ENCODE measurements around the gene GRAP. TPM values are rescaled to one million over a fixed set of nuclear protein-coding genes. Genes with fewer than 3 reads are reported as not detected.

Gene GRAP
- total RNA-seq, 4 donors from 2014 or later: 1.1 to 7.1 (median 4.1) TPM

DNA sequence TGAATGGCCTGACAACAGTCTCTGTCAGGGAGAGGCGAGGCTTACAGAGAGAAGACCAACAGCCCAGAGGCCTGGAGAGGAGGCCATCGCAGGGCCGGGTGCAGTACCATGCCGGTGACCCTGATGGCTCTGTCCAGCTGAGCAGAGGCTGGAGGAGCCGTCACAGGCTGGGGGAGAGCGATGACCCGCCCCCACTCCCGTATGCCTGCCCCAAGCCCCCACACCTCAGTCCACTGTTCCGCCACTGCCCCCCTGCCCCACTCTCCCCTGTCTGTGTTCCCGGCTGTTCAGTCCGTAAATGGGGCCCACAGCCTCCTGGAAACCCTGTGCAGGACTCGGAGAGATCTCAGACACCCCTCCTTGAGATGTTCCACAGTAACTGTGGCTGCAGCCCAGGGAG is 29.4 kb downstream of the GRAP start:
- TF ChIP-seq, protein P1, sequence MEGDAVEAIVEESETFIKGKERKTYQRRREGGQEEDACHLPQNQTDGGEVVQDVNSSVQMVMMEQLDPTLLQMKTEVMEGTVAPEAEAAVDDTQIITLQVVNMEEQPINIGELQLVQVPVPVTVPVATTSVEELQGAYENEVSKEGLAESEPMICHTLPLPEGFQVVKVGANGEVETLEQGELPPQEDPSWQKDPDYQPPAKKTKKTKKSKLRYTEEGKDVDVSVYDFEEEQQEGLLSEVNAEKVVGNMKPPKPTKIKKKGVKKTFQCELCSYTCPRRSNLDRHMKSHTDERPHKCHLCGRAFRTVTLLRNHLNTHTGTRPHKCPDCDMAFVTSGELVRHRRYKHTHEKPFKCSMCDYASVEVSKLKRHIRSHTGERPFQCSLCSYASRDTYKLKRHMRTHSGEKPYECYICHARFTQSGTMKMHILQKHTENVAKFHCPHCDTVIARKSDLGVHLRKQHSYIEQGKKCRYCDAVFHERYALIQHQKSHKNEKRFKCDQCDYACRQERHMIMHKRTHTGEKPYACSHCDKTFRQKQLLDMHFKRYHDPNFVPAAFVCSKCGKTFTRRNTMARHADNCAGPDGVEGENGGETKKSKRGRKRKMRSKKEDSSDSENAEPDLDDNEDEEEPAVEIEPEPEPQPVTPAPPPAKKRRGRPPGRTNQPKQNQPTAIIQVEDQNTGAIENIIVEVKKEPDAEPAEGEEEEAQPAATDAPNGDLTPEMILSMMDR (IDR thresholded peaks at IDR 0.05): no peak
- TF ChIP-seq POLR2A (IDR thresholded peaks at IDR 0.05) (no peak), EP300 (IDR thresholded peaks at IDR 0.05) (no peak), POLR2AphosphoS5 (IDR thresholded peaks at IDR 0.05) (no peak)
- Histone ChIP-seq H3K27ac (no peak overlapping the region), H3K36me3 (no peaks in the 10 kb centered on the region), H3K27me3 (peaks cover 10% of the 10 kb centered on the region), H3K4me1 (no peaks in the 10 kb centered on the region), H3K9me3 (no peaks in the 10 kb centered on the region), H3K4me3 (no peak overlapping the region)
- no CpG with 5 or more reads among the region's 12 CpGs for WGBS, 2 donors (ENCODE audit: low coverage in 1 of 2)
- no peak for ATAC-seq

DNA sequence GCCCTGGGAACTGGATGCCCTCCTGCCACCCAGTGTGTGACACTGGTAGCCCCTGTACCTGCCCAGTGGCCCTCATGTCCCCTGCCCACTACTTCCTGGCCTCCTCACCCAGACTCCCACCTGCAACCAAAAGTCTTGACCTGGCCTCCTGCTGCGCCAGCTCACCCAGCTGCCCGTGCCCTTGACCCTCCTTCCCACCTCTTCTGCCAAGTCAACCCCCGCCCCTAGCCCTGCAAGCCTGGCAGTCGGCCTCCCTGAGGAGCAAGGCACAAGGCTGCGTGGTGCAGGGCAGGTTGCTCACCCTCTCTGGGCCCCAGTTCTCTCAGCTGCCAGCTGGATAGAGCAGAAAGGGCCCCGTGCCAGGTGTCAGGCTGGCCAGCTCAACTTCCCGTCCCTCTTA is 29.9 kb downstream of the GRAP start:
- ATAC-seq: no peak
- WGBS, 2 donors (ENCODE audit: low coverage in 1 of 2): 60% methylated on average over 1 of the region's 7 CpGs; no CpG with 5 or more reads in 1 of the 2 donors
- Histone ChIP-seq H3K27me3 (peaks cover 10% of the 10 kb centered on the region), H3K4me3 (no peak overlapping the region), H3K9me3 (no peaks in the 10 kb centered on the region), H3K4me1 (no peaks in the 10 kb centered on the region), H3K36me3 (no peaks in the 10 kb centered on the region), H3K27ac (no peak overlapping the region)
- TF ChIP-seq, protein P1 (IDR thresholded peaks at IDR 0.05): no peak

GRCh38 chr17:19016297-19016696 is 30.5 kb downstream of the GRAP start:
- H3K9me3 ChIP-seq: no peaks in the 10 kb centered on the region
- ATAC-seq: no peak
- TF ChIP-seq POLR2AphosphoS5 (IDR thresholded peaks at IDR 0.05) (no peak), POLR2A (IDR thresholded peaks at IDR 0.05) (no peak), EP300 (IDR thresholded peaks at IDR 0.05) (no peak)
- TF ChIP-seq, protein P1 (IDR thresholded peaks at IDR 0.05): no peak
- H3K4me1 ChIP-seq: no peaks in the 10 kb centered on the region
- WGBS, 2 donors (ENCODE audit: low coverage in 1 of 2): 73 to 100% methylated on average over 1 to 3 of the region's 8 CpGs
- H3K36me3 ChIP-seq: no peaks in the 10 kb centered on the region
- no peak overlapping the region for H3K4me3 ChIP-seq
- peaks cover 10% of the 10 kb centered on the region for H3K27me3 ChIP-seq
- H3K27ac ChIP-seq: no peak overlapping the region

DNA sequence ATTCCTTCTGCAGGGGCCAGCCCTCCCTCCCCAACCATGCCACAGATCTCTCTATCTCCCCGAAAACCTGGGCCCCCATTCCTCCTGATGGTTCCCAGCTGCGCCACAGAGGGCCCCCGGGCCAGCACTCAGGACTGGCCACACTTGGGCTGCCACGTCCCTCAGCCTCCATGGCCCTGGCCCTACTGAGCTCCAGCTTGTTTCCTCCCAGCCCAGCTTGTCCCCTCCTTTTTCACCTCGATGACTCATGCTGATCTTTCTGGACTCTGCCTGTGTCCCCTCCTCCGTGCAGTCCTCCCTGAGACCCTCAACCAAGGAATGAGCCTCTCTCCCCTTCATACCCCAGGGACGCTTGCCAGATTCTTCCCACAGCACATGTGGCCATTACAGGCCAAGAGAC is 31.3 kb downstream of the GRAP start:
- no peak overlapping the region for H3K27ac ChIP-seq

DNA sequence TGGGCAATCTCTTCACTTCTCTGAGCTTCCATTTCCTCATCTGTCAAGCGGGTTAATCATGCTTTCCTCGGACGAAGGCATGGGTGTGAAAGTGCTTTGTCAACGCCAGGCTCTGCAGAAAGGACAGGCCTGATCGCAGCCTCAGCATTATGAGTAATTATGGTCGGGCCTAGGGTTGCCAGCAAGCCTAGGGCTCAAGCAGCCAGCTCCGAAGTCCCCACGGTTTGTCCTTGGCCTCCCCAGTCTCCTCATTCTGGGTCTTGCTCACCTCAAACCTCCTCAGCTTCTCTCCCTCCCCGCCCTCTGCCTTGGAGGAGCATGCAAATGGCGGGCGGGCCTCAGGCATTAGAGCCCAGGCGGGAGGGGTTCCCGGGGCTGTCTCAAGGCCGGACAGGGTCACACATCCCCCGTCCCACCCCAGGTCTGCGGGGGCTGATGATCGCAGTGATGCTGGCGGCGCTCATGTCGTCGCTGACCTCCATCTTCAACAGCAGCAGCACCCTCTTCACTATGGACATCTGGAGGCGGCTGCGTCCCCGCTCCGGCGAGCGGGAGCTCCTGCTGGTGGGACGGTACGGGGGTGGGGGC is 32.0 kb downstream of the GRAP start:
- Histone ChIP-seq H3K4me3 (no peak overlapping the region), H3K9me3 (no peaks in the 10 kb centered on the region), H3K36me3 (no peaks in the 10 kb centered on the region), H3K4me1 (no peaks in the 10 kb centered on the region), H3K27me3 (peaks cover 10% of the 10 kb centered on the region), H3K27ac (no peak overlapping the region)
- 57 to 71% methylated on average over 5 to 7 of the region's 29 CpGs for WGBS, 2 donors (ENCODE audit: low coverage in 1 of 2)
- ATAC-seq: no peak
- TF ChIP-seq POLR2A (IDR thresholded peaks at IDR 0.05) (no peak), EP300 (IDR thresholded peaks at IDR 0.05) (no peak), POLR2AphosphoS5 (IDR thresholded peaks at IDR 0.05) (no peak)
- TF ChIP-seq, protein P1 (IDR thresholded peaks at IDR 0.05): no peak

More for the DNA sequence above, 31.3 kb downstream of the GRAP start:
- 78 to 86% methylated on average over 2 to 5 of the region's 7 CpGs for WGBS, 2 donors (ENCODE audit: low coverage in 1 of 2)
- TF ChIP-seq EP300 (IDR thresholded peaks at IDR 0.05) (no peak), POLR2A (IDR thresholded peaks at IDR 0.05) (no peak)
- H3K9me3 ChIP-seq: no peaks in the 10 kb centered on the region
- H3K4me1 ChIP-seq: no peaks in the 10 kb centered on the region
- no peak for ATAC-seq
- H3K4me3 ChIP-seq: no peak overlapping the region
- no peaks in the 10 kb centered on the region for H3K36me3 ChIP-seq
- H3K27me3 ChIP-seq: peaks cover 10% of the 10 kb centered on the region

Measured in gastroesophageal sphincter (tissue), 4 donors.